IMR-90 (cell line): ENCODE results near the gene COL23A1. TPM values are rescaled to one million over a fixed set of nuclear protein-coding genes. Genes with fewer than 3 reads are reported as not detected.

Experiments
- ATAC-seq: fragments of 200-7000 bp; cut with Tn5 transposase; 2 replicates; pipeline ENCODE4 v1.9.1; 2020; ENCODE audit warnings: low read depth, mild to moderate bottlenecking, moderate library complexity
- BruUV-seq: library from RNA; stranded (reverse); fragments of 400-500 nt; replicated peaks from 2 replicates; lab custom pipeline; 2021; lab: Mats Ljungman, UMichigan
- CTCF ChIA-PET: fragments of 300-600 bp; formaldehyde crosslinking; extraction: SDS; loops from one replicate; lab custom pipeline; 2021; ENCODE audit warnings: antibody characterized with exemption; lab: Yijun Ruan, JAX
- POLR2A ChIA-PET: fragments of 300-600 bp; sonication (Branson Sonifier 250); formaldehyde crosslinking; loops from one replicate; lab custom pipeline; 2022; ENCODE audit warnings: antibody characterized with exemption; ENCODE audit not compliant: unreplicated experiment; lab: Charles Lee
- DNase-seq: peaks from one replicate; pipeline ENCODE4 v3.0.0; 2013
- H2AFZ ChIP-seq: replicated peaks from 2 replicates; pipeline ENCODE3; 2013; ENCODE audit warnings: low read length, mild to moderate bottlenecking; ENCODE audit not compliant: poor library complexity
- H2AK5ac ChIP-seq: 2 replicates; pipeline ENCODE4 v1.6.1; 2013; ENCODE audit warnings: low read depth, low read length, inconsistent platforms
- H2AK9ac ChIP-seq: replicated peaks from 2 replicates; pipeline ENCODE3; 2013; ENCODE audit warnings: mild to moderate bottlenecking, low read depth, low read length, moderate library complexity; ENCODE audit not compliant: poor library complexity
- H2BK120ac ChIP-seq: 2 replicates; pipeline ENCODE4 v1.6.1; 2013; ENCODE audit warnings: low read depth, low read length, inconsistent platforms
- H2BK15ac ChIP-seq: 3 replicates; pipeline ENCODE4 v1.6.1; 2013; ENCODE audit warnings: low read depth, low read length, inconsistent platforms
- H2BK20ac ChIP-seq: 2 replicates; pipeline ENCODE4 v1.6.1; 2013; ENCODE audit warnings: low read depth, mild to moderate bottlenecking, inconsistent platforms, low read length, moderate library complexity
- H2BK5ac ChIP-seq: 2 replicates; pipeline ENCODE4 v1.6.1; 2013; ENCODE audit warnings: mild to moderate bottlenecking, low read depth, low read length, inconsistent platforms; ENCODE audit not compliant: poor library complexity, severe bottlenecking
- H3K14ac ChIP-seq: replicated peaks from 2 replicates; pipeline ENCODE4 v1.6.1; 2013; ENCODE audit warnings: low read depth, low read length, inconsistent platforms
- H3K18ac ChIP-seq: 2 replicates; pipeline ENCODE4 v1.6.1; 2013; ENCODE audit warnings: low read depth, low read length, control low read depth
- H3K23ac ChIP-seq: 2 replicates; pipeline ENCODE4 v1.6.1; 2013; ENCODE audit warnings: low read depth, low read length, inconsistent platforms
- H3K27ac ChIP-seq: 2 replicates; pipeline ENCODE4 v1.5.1; 2013; ENCODE audit warnings: mild to moderate bottlenecking, control low read depth, low read length; ENCODE audit not compliant: insufficient read depth
- H3K27me3 ChIP-seq: 2 replicates; pipeline ENCODE4 v1.6.1; 2013; ENCODE audit warnings: low read length; ENCODE audit not compliant: control insufficient read depth, insufficient read depth
- H3K36me3 ChIP-seq: 2 replicates; pipeline ENCODE4 v1.6.1; 2013; ENCODE audit warnings: low read length, mixed read lengths; ENCODE audit not compliant: control insufficient read depth, insufficient read depth
- H3K4ac ChIP-seq: 2 replicates; pipeline ENCODE4 v1.6.1; 2013; ENCODE audit warnings: low read depth, low read length, inconsistent platforms
- H3K4me1 ChIP-seq: 2 replicates; pipeline ENCODE4 v1.6.1; 2013; ENCODE audit warnings: low read length, mixed read lengths; ENCODE audit not compliant: control insufficient read depth, insufficient read depth
- H3K4me2 ChIP-seq: 2 replicates; pipeline ENCODE4 v1.6.1; 2013; ENCODE audit warnings: low read depth, mild to moderate bottlenecking, control low read depth, low read length, moderate library complexity
- H3K4me3 ChIP-seq: 2 replicates; pipeline ENCODE4 v1.5.1; 2013; ENCODE audit warnings: low read depth, mild to moderate bottlenecking, control low read depth, low read length, moderate library complexity; ENCODE audit not compliant: insufficient read depth
- H3K56ac ChIP-seq: 2 replicates; pipeline ENCODE4 v1.6.1; 2013; ENCODE audit warnings: low read length, inconsistent platforms; ENCODE audit not compliant: insufficient read depth; ENCODE audit errors: extremely low read depth
- H3K79me1 ChIP-seq, 2 experiments: 2 replicates each; pipeline ENCODE4 v1.6.1; 2013; ENCODE audit warnings: low read length in 2 of 2, inconsistent platforms in 1 of 2, low read depth in 1 of 2
- H3K9ac ChIP-seq: 2 replicates; pipeline ENCODE4 v1.6.1; 2013; ENCODE audit warnings: low read depth, low read length, control low read depth
- H3K9me1 ChIP-seq: 2 replicates; pipeline ENCODE4 v1.6.1; 2013; ENCODE audit warnings: low read length, inconsistent platforms; ENCODE audit not compliant: insufficient read depth
- H3K9me3 ChIP-seq: 2 replicates; pipeline ENCODE4 v1.6.1; 2013; ENCODE audit warnings: low read length; ENCODE audit not compliant: control insufficient read depth, insufficient read depth
- H4K20me1 ChIP-seq: 2 replicates; pipeline ENCODE4 v1.6.1; 2013; ENCODE audit warnings: low read length, inconsistent platforms; ENCODE audit not compliant: insufficient read depth
- H4K5ac ChIP-seq: 2 replicates; pipeline ENCODE4 v1.6.1; 2013; ENCODE audit warnings: mild to moderate bottlenecking, low read depth, low read length, control low read depth
- H4K8ac ChIP-seq, 2 experiments: 2 replicates each; pipeline ENCODE4 v1.6.1; 2013; ENCODE audit warnings: low read depth in 2 of 2, low read length in 2 of 2, control low read depth in 1 of 2, inconsistent platforms in 1 of 2
- H4K91ac ChIP-seq: 2 replicates; pipeline ENCODE4 v1.6.1; 2013; ENCODE audit warnings: low read depth, low read length, inconsistent platforms; ENCODE audit not compliant: insufficient read depth
- BHLHE40 ChIP-seq: fragments of 150-350 bp; IDR thresholded peaks from 2 replicates; pipeline ENCODE4 v1.6.1; 2016; ENCODE audit warnings: mild to moderate bottlenecking, low read depth, low read length
- CHD1 ChIP-seq: IDR thresholded peaks from 2 replicates; pipeline ENCODE4 v1.6.1; 2012; ENCODE audit warnings: low read depth, low read length, improper control_type of control experiment
- MAFK ChIP-seq: IDR thresholded peaks from 2 replicates; pipeline ENCODE4 v1.6.1; 2012; ENCODE audit warnings: low read depth, low read length, improper control_type of control experiment
- MAZ ChIP-seq: IDR thresholded peaks from 2 replicates; pipeline ENCODE4 v1.6.1; 2012; ENCODE audit warnings: low read depth, mild to moderate bottlenecking, low read length, improper control_type of control experiment, moderate library complexity, borderline replicate concordance
- MXI1 ChIP-seq: IDR thresholded peaks from 2 replicates; pipeline ENCODE4 v1.6.1; 2012; ENCODE audit warnings: low read depth, mild to moderate bottlenecking, low read length, moderate library complexity, borderline replicate concordance
- NFE2L2 ChIP-seq: fragments of 150-350 bp; IDR thresholded peaks from 2 replicates; pipeline ENCODE4 v1.6.1; 2016; ENCODE audit warnings: low read depth, mild to moderate bottlenecking, low read length
- POLR2A ChIP-seq: IDR thresholded peaks from 2 replicates; pipeline ENCODE4 v1.6.1; 2012; ENCODE audit warnings: mild to moderate bottlenecking, low read depth, low read length
- RAD21 ChIP-seq: IDR thresholded peaks from 2 replicates; pipeline ENCODE4 v1.6.1; 2012; ENCODE audit warnings: low read length, improper control_type of control experiment
- RCOR1 ChIP-seq: IDR thresholded peaks from 2 replicates; pipeline ENCODE4 v1.6.1; 2012; ENCODE audit warnings: mild to moderate bottlenecking, low read length, improper control_type of control experiment; ENCODE audit not compliant: insufficient replicate concordance
- RFX5 ChIP-seq: IDR thresholded peaks from 2 replicates; pipeline ENCODE4 v1.8.0; 2012; ENCODE audit warnings: low read depth, mild to moderate bottlenecking, low read length, moderate library complexity
- SMC3 ChIP-seq: fragments of 150-350 bp; IDR thresholded peaks from 2 replicates; pipeline ENCODE4 v1.6.1; 2016; ENCODE audit warnings: low read depth, mild to moderate bottlenecking, antibody characterized with exemption, low read length, moderate library complexity
- WGBS, 2 experiments: methylation state at CpG; one replicate each; pipeline versions ENCODE4 v1.1.5 to v1.1.7; 2013; ENCODE audit warnings: missing lambda C conversion rate in 2 of 2; ENCODE audit not compliant: insufficient read length in 1 of 2; ENCODE audit errors: extremely low coverage in 2 of 2; 5-methylcytosine and 5-hydroxymethylcytosine counted together
- dilution Hi-C: fragments of 300-500 bp; cut with HindIII; formaldehyde crosslinking; loops from one replicate; pipeline ENCODE4 v1.14.3; 2018; ENCODE audit warnings: low sequenced_read_pairs; ENCODE audit not compliant: unreplicated experiment
- in situ Hi-C: fragments of 300-500 bp; cut with MboI; formaldehyde crosslinking; loops from 3 replicates; pipeline ENCODE4 v1.14.3; 2019; ENCODE audit warnings: low sequenced_read_pairs, inconsistent platforms, mixed read lengths
- intact Hi-C: fragments of 100-400 bp; cut with micrococcal nuclease; formaldehyde crosslinking; loops from 2 replicates; pipeline ENCODE4 v1.10.0; 2022
- polyA plus RNA-seq, 3 experiments: library from polyadenylated mRNA; depleted of rRNA; stranded (reverse); fragments of >200 nt; gene quantifications; 2 replicates each; pipeline ENCODE4 v1.2.3, GENCODE V29; 2012; ENCODE audit warnings: low replicate concordance in 1 of 3
- total RNA-seq: library from RNA; depleted of rRNA; stranded (reverse); fragments of >200 nt; gene quantifications from 2 replicates; pipeline ENCODE4 v1.2.3, GENCODE V29; 2012
- TF ChIP-seq, protein P1 (sequence below): conservative IDR thresholded peaks from 2 replicates; pipeline ENCODE4 v1.5.1; 2012; ENCODE audit warnings: mild to moderate bottlenecking, low read depth, low read length, improper control_type of control experiment
- TF ChIP-seq, protein P2 (sequence below): fragments of 150-350 bp; IDR thresholded peaks from 2 replicates; pipeline ENCODE4 v1.6.1; 2017; ENCODE audit warnings: mild to moderate bottlenecking, antibody characterized with exemption, low read length, low read depth
- TF ChIP-seq, protein P3 (sequence below): fragments of 150-350 bp; IDR thresholded peaks from 2 replicates; pipeline ENCODE4 v1.6.1; 2016; ENCODE audit warnings: low read depth, mild to moderate bottlenecking, low read length, moderate library complexity, borderline replicate concordance

The COL23A1 gene
- total and polyA plus RNA-seq, 2 of the 4 experiments (the other 2 are of a cell fraction): not detected

DNA sequence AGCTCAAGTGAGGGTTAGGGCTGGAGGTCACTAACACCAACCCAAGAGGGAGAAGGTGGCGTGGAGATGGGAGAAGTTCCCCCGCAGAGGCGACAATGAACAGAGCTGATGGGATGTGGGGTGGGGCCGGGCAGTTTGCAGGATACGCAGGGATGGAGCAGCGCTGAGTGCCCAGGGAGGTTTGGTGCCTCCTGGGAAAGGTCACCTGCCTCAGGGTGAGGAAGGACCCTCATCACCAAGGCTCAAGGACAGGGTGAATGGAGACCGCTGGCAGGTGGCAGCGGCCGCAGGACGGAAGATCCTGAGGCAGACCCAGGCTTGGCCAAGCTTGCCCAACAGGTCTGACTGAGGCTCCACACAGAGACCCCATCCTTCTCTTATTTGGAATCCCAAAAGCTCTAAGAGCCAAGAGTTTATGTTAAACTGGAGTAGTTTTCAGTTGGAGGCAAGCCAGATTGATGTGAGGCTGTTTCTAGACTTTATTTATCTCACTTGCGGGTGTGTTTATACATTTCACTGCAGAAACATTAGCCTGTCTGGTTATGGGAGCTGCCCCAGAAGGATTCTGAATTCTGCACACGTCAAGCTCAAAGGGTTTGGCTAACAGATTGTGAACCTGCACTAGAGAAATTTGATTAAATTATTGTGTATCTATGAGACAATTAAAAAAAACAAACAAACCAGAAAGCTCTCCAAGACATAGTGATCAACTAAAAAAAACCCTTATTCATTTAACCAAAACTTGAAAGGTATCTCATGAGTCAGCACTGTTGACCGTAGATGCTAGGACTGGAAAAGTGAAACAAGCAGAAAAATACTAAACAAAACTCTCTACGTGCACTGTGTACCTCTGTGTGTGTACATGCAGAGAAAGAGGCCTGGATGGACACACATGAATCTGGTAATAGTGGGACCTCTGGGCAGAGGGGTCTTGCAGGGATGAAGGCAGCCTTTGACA, 211.4 kb downstream of the COL23A1 start:
- no peak overlapping the region for H2BK120ac ChIP-seq
- no TSS peak for BruUV-seq
- TF ChIP-seq RAD21 (no peak), MAFK (no peak), POLR2A (no peak), MAZ (no peak), SMC3 (no peak), CHD1 (no peak), MXI1 (no peak), RFX5 (no peak), RCOR1 (no peak), BHLHE40 (no peak), NFE2L2 (no peak)
- TF ChIP-seq, protein P1, sequence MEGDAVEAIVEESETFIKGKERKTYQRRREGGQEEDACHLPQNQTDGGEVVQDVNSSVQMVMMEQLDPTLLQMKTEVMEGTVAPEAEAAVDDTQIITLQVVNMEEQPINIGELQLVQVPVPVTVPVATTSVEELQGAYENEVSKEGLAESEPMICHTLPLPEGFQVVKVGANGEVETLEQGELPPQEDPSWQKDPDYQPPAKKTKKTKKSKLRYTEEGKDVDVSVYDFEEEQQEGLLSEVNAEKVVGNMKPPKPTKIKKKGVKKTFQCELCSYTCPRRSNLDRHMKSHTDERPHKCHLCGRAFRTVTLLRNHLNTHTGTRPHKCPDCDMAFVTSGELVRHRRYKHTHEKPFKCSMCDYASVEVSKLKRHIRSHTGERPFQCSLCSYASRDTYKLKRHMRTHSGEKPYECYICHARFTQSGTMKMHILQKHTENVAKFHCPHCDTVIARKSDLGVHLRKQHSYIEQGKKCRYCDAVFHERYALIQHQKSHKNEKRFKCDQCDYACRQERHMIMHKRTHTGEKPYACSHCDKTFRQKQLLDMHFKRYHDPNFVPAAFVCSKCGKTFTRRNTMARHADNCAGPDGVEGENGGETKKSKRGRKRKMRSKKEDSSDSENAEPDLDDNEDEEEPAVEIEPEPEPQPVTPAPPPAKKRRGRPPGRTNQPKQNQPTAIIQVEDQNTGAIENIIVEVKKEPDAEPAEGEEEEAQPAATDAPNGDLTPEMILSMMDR: no peak
- TF ChIP-seq, protein P2, sequence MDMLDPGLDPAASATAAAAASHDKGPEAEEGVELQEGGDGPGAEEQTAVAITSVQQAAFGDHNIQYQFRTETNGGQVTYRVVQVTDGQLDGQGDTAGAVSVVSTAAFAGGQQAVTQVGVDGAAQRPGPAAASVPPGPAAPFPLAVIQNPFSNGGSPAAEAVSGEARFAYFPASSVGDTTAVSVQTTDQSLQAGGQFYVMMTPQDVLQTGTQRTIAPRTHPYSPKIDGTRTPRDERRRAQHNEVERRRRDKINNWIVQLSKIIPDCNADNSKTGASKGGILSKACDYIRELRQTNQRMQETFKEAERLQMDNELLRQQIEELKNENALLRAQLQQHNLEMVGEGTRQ: no peak
- TF ChIP-seq, protein P3, sequence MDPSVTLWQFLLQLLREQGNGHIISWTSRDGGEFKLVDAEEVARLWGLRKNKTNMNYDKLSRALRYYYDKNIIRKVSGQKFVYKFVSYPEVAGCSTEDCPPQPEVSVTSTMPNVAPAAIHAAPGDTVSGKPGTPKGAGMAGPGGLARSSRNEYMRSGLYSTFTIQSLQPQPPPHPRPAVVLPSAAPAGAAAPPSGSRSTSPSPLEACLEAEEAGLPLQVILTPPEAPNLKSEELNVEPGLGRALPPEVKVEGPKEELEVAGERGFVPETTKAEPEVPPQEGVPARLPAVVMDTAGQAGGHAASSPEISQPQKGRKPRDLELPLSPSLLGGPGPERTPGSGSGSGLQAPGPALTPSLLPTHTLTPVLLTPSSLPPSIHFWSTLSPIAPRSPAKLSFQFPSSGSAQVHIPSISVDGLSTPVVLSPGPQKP: no peak

More for the DNA sequence above, 211.4 kb downstream of the COL23A1 start:
- Histone ChIP-seq H3K14ac (no peak overlapping the region), H3K4me2 (peak overlapping the region; percentile 27; the same call in 1 of the 2 replicates), H3K23ac (no peak overlapping the region), H3K9me1 (no peaks in the 10 kb centered on the region), H2AK9ac (no peak overlapping the region), H3K9me3 (peaks cover 23% of the 10 kb centered on the region), H2BK20ac (no peak overlapping the region), H3K36me3 (no peaks in the 10 kb centered on the region), H2AFZ (no peak overlapping the region), H2BK5ac (no peak overlapping the region), H4K8ac (no peak overlapping the region), H3K4me3 (no peak overlapping the region), H3K4ac (no peak overlapping the region), H3K9ac (no peak overlapping the region), H3K79me1 (no peaks in the 10 kb centered on the region), H4K5ac (no peak overlapping the region), H2BK15ac (no peak overlapping the region), H3K18ac (no peak overlapping the region), H3K27me3 (no peaks in the 10 kb centered on the region), H2AK5ac (no peak overlapping the region), H3K56ac (no peak overlapping the region), H3K27ac (no peak overlapping the region), H4K91ac (no peak overlapping the region), H4K20me1 (no peaks in the 10 kb centered on the region), H3K4me1 (peaks cover 4% of the 10 kb centered on the region; the same call in 1 of the 2 replicates)
- ChIA-PET CTCF (no interaction called here), POLR2A (no interaction called here)
- in situ Hi-C loops: no loop called here
- dilution Hi-C loops: no loop called here
- 48% methylated on average over 7 of the region's 14 CpGs; no CpG with 5 or more reads in 1 of the 2 experiments for WGBS, 2 experiments
- ATAC-seq (no peak; the same call in 1 of the 2 replicates), DNase-seq (peak; percentile 8)
- intact Hi-C loops: no loop called here
